Muscle layer of duodenum (tissue), 2 donors: ENCODE measurements around the gene MFSD11.
"Not testable (repeated sequence)": the region's sequence is repeated elsewhere in the genome, so short reads cannot be mapped to it uniquely, and the experiment has no call there.

ENCODE experiments used
- H3K27ac ChIP-seq: one replicate; pipeline ENCODE4 v1.7.0; 2013; ENCODE audit warnings: mild to moderate bottlenecking, low read length
- H3K27me3 ChIP-seq: one replicate; pipeline ENCODE4 v1.7.0; 2013; ENCODE audit warnings: low read depth, mild to moderate bottlenecking, control low read depth, low read length
- H3K36me3 ChIP-seq, 2 donors: one replicate each; pipeline ENCODE4 v1.7.0; 2013; ENCODE audit warnings: low read length in 2 of 2, control low read depth in 1 of 2, mild to moderate bottlenecking in 1 of 2; ENCODE audit not compliant: insufficient read depth in 2 of 2, control insufficient read depth in 1 of 2
- H3K4me1 ChIP-seq, 2 donors: one replicate each; pipeline ENCODE4 v1.7.0; 2013; ENCODE audit warnings: low read length in 2 of 2, mild to moderate bottlenecking in 2 of 2, control low read depth in 1 of 2, moderate library complexity in 1 of 2; ENCODE audit not compliant: insufficient read depth in 2 of 2, control insufficient read depth in 1 of 2
- H3K4me3 ChIP-seq, 2 donors: one replicate each; pipeline ENCODE4 v1.7.0; 2013; ENCODE audit warnings: low read length in 2 of 2, low read depth in 1 of 2, mild to moderate bottlenecking in 1 of 2
- H3K9me3 ChIP-seq, 2 donors: one replicate each; pipeline ENCODE4 v1.7.0; 2013; ENCODE audit warnings: low read length in 2 of 2, control low read depth in 1 of 2, mild to moderate bottlenecking in 1 of 2; ENCODE audit not compliant: control insufficient read depth in 1 of 2
- donor health status: healthy.

The MFSD11 gene

GRCh38 chr17:76720211-76720610 lies 17.7 kb upstream of the MFSD11 start:
- Histone ChIP-seq H3K27ac (no peak overlapping the region), H3K9me3 (no peaks in the 10 kb centered on the region), H3K36me3 (peaks cover 59 to 86% of the 10 kb centered on the region in 2 donors), H3K4me3 (no peak overlapping the region), H3K4me1 (peaks cover 0 to 48% of the 10 kb centered on the region in 2 donors), H3K27me3 (no peaks in the 10 kb centered on the region)

- H3K9me3 ChIP-seq: no peaks in the 10 kb centered on the region
Observed at GRCh38 chr17:76720941-76721340, 17.0 kb upstream of the MFSD11 start.

DNA sequence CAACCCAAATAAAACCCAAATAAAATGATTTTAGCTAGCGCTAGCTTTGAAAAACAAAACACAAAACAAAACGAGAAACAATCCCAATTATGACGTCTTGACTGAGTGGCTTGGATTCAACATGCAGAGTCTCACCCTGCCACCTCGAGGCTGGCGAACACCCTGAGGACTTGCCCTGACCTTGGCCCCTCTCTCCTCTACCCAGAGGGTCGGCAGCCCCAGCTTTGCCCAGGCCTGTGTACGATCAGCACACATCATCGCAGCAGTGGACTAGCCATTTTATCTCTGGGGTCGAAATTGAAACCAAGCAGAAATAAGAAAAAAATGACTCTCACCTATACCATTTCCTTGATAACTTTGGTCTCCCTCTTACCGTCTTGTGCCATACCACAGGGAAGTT lies 16.5 kb upstream of the MFSD11 start:
- no peaks in the 10 kb centered on the region for H3K27me3 ChIP-seq
- H3K9me3 ChIP-seq: no peaks in the 10 kb centered on the region
- no peak overlapping the region for H3K27ac ChIP-seq
- peaks cover 0 to 41% of the 10 kb centered on the region in 2 donors for H3K4me1 ChIP-seq
- no peak overlapping the region for H3K4me3 ChIP-seq
- peaks cover 58 to 78% of the 10 kb centered on the region in 2 donors for H3K36me3 ChIP-seq

More at GRCh38 chr17:76720941-76721340, 17.0 kb upstream of the MFSD11 start:
- H3K36me3 ChIP-seq: peaks cover 59 to 79% of the 10 kb centered on the region in 2 donors
- no peak overlapping the region for H3K4me3 ChIP-seq
- no peak overlapping the region for H3K27ac ChIP-seq
- no peaks in the 10 kb centered on the region for H3K27me3 ChIP-seq
- H3K4me1 ChIP-seq: peaks cover 0 to 46% of the 10 kb centered on the region in 2 donors

GRCh38 chr17:76722279-76722678 lies 15.6 kb upstream of the MFSD11 start:
- H3K27ac ChIP-seq: no peak overlapping the region
- H3K4me3 ChIP-seq: no peak overlapping the region
- no peaks in the 10 kb centered on the region for H3K9me3 ChIP-seq
- H3K27me3 ChIP-seq: no peaks in the 10 kb centered on the region
- H3K4me1 ChIP-seq: peaks cover 0 to 37% of the 10 kb centered on the region in 2 donors
- H3K36me3 ChIP-seq: peaks cover 50 to 69% of the 10 kb centered on the region in 2 donors

- not testable (repeated sequence) for H3K27ac ChIP-seq, H3K9me3 ChIP-seq, H3K27me3 ChIP-seq, H3K4me3 ChIP-seq
- Histone ChIP-seq H3K4me1 (peaks cover 0 to 43% of the 10 kb centered on the region in 2 donors), H3K36me3 (peaks cover 48 to 62% of the 10 kb centered on the region in 2 donors)
Observed at GRCh38 chr17:76722977-76723376, 14.9 kb upstream of the MFSD11 start.

GRCh38 chr17:76723812-76724211 lies 14.1 kb upstream of the MFSD11 start:
- peaks cover 0 to 45% of the 10 kb centered on the region in 2 donors for H3K4me1 ChIP-seq

DNA sequence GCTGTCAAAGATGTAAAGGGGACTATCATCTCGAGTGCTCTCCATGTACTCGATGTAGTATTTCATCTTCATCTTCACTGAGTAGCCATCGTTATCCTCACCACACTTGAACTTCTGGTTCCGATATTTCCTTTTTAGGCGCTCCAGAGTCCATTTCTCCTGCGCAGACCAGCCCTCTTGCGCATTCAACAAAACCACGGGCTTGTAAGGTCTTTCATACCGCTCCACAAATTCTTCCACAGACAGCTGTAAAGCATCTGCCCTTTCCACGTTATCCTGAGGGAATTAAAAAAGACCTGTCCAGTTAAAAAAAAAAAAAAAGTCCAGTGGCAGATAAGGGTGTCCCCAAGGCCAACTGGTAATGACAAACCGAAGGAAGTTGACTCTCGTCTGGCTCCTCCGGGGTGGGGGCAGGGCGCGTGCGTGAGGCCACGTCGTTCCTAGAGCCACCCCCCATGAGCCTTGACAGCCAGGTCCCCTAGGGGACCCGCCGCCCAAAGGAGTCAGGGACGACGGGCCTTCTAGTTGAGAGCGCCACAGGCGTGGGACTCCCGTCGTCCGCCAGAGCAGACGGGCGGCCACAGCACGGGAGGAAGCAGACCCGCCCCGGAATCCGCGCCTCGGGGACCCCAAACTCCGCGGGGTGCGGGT lies 12.2 kb upstream of the MFSD11 start:
- no peaks in the 10 kb centered on the region for H3K27me3 ChIP-seq
- H3K36me3 ChIP-seq: peaks cover 21 to 35% of the 10 kb centered on the region in 2 donors
- peaks cover 0 to 51% of the 10 kb centered on the region in 2 donors for H3K4me1 ChIP-seq

More at GRCh38 chr17:76723812-76724211, 14.1 kb upstream of the MFSD11 start:
- H3K27ac ChIP-seq: no peak overlapping the region
- no peaks in the 10 kb centered on the region for H3K27me3 ChIP-seq
- H3K9me3 ChIP-seq: no peaks in the 10 kb centered on the region
- peaks cover 40 to 54% of the 10 kb centered on the region in 2 donors for H3K36me3 ChIP-seq
- H3K4me3 ChIP-seq: no peak overlapping the region

GRCh38 chr17:76726231-76726775 lies 11.6 kb upstream of the MFSD11 start, which contains the start of gene JMJD6:
TSS of gene JMJD6 (minus strand) at chr17:76726606. CDS start at chr17:76726475, 131 bp downstream.
- Histone ChIP-seq H3K27ac (peak within 1 kb of the TSS; percentile 88), H3K4me3 (peak within 1 kb of the TSS; percentile 76 to 83), H3K4me1 (peaks cover 0 to 48% of the 10 kb centered on the region in 2 donors), H3K27me3 (no peaks in the 10 kb centered on the region), H3K36me3 (peaks cover 18 to 29% of the 10 kb centered on the region in 2 donors), H3K9me3 (no peaks in the 10 kb centered on the region)

More for the DNA sequence above, 12.2 kb upstream of the MFSD11 start:
- peak overlapping the region; percentile 88 for H3K27ac ChIP-seq
- H3K9me3 ChIP-seq: no peaks in the 10 kb centered on the region
- H3K4me3 ChIP-seq: peak overlapping the region; percentile 76 to 78

- peak within 1 kb of the TSS; percentile 76 to 83 for H3K4me3 ChIP-seq
- H3K4me1 ChIP-seq: peaks cover 0 to 55% of the 10 kb centered on the region in 2 donors
- peaks cover 15 to 22% of the 10 kb centered on the region in 2 donors for H3K36me3 ChIP-seq
- no peaks in the 10 kb centered on the region for H3K27me3 ChIP-seq
- no peaks in the 10 kb centered on the region for H3K9me3 ChIP-seq
- peak within 1 kb of the TSS; percentile 88 for H3K27ac ChIP-seq
Observed at GRCh38 chr17:76726776-76727718, 10.9 kb upstream of the MFSD11 start, which contains the start of gene METTL23. TSS of gene METTL23 (plus strand) at chr17:76726839. CDS start at chr17:76729711, 2,872 bp downstream.

- peak overlapping the region; percentile 76 to 83 for H3K4me3 ChIP-seq
- H3K36me3 ChIP-seq: peaks cover 16 to 23% of the 10 kb centered on the region in 2 donors
- H3K4me1 ChIP-seq: peaks cover 6 to 59% of the 10 kb centered on the region in 2 donors
- H3K27ac ChIP-seq: peak overlapping the region; percentile 88
- H3K27me3 ChIP-seq: no peaks in the 10 kb centered on the region
- H3K9me3 ChIP-seq: no peaks in the 10 kb centered on the region
Observed at GRCh38 chr17:76727745-76728456, 10.0 kb upstream of the MFSD11 start.
